Measurements from ENCODE around the gene SERTAD1.
"Not testable (repeated sequence)": the region's sequence is repeated elsewhere in the genome, so short reads cannot be mapped to it uniquely, and the experiment has no call there.

The SERTAD1 gene, protein sequence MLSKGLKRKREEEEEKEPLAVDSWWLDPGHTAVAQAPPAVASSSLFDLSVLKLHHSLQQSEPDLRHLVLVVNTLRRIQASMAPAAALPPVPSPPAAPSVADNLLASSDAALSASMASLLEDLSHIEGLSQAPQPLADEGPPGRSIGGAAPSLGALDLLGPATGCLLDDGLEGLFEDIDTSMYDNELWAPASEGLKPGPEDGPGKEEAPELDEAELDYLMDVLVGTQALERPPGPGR

DNA sequence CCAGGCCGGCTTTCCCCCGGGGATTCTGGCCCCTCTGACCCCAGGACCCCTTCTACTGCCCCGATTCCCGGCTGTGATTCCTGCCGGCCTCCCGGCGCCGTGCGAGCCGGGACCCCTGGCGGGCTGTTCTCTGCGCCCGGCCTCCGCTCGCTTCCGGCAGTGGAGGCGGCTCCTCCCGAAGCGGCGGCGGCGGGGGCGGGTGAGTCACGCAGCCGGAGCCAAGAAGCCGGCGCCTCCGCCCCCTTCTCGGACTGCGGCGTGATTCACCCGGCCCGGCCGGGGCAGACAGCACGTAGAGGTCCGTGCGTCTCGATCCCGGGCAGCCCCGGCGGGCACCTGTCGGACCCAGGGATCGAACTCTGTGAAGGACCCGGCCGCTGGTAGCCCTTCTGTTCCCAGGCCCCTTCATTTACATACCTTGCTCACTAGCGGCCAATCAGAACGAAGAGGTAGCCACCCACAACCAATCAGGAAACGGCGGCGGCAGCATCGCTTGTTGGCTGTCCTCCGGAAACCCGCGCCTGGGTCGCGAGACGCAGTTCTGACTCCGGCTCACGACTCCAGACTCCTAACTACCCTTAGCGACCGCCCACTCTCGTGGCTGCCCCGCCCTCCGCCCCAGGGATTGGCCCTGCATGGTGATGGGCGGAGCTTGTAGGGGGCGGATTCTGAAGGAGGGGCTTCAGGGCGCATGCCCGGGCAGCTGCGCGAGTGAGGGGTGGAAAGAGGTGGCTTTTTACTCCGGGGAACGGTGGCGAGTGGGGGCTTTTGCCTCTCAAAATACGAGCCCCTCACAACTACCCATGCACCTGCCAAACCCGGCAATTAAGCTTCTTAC, at the start of gene SERTAD1:
Gene SERTAD1 (minus strand): TSS at position 543 of the 838 bp plus-strand sequence. CDS start 2,446 bp downstream, outside the sequence.
- no peaks in the 10 kb centered on the region for H3K9me3 Mint-ChIP-seq
- peaks cover 6% of the 10 kb centered on the region for H3K36me3 Mint-ChIP-seq
- no peaks in the 10 kb centered on the region for H3K27me3 Mint-ChIP-seq
- peak within 1 kb of the TSS; percentile 98 for H3K4me3 Mint-ChIP-seq
- peaks cover 26% of the 10 kb centered on the region for H3K4me1 Mint-ChIP-seq
- peak within 1 kb of the TSS; percentile 99 for H3K27ac Mint-ChIP-seq

DNA sequence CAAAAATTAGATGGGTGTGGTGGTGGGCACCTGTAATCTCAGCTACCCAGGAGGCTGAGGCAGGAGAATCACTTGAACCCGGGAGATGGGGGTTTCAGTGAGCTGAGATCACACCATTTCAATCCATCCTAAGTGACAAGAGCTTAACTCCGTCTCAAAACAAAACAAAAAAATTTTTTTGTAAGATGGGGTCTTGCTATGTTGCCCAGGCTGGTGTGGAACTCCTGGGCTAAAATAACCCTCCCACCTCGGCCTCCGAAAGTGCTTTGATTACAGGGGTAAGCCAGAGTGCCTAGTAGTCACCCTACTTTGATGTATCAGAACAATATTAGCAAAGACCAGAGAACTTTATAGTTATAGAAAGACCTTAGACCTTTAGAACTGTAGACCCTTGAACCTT, 48.9 kb upstream of the SERTAD1 start:
- H3K4me3 Mint-ChIP-seq: no peak overlapping the region
- no peak overlapping the region for H3K27ac Mint-ChIP-seq
- H3K9me3 Mint-ChIP-seq: no peaks in the 10 kb centered on the region
- H3K36me3 Mint-ChIP-seq: no peaks in the 10 kb centered on the region
- no peaks in the 10 kb centered on the region for H3K4me1 Mint-ChIP-seq
- no peaks in the 10 kb centered on the region for H3K27me3 Mint-ChIP-seq

DNA sequence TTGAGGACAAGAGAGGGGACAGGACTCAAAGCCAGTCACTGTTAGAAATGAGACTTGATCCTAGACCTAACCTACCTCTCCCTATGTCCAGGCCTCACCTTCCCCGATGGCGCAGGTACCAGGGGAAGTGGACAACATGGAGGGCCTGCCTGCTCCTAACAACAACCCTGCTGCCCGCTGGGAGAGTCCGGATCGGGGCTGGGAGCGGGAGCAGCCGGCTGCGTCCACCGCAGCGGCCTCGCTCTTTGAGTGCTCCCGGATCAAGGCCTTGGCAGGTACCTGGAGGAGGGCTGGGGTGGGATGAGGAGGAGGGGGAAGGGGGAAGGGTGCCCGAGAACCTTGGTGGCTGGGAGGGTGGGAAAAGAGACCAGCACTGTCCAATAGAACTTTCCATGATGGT, 46.7 kb upstream of the SERTAD1 start:
- H3K27me3 Mint-ChIP-seq: no peaks in the 10 kb centered on the region
- no peaks in the 10 kb centered on the region for H3K9me3 Mint-ChIP-seq
- H3K27ac Mint-ChIP-seq: no peak overlapping the region
- no peaks in the 10 kb centered on the region for H3K4me1 Mint-ChIP-seq
- no peak overlapping the region for H3K4me3 Mint-ChIP-seq
- H3K36me3 Mint-ChIP-seq: no peaks in the 10 kb centered on the region

DNA sequence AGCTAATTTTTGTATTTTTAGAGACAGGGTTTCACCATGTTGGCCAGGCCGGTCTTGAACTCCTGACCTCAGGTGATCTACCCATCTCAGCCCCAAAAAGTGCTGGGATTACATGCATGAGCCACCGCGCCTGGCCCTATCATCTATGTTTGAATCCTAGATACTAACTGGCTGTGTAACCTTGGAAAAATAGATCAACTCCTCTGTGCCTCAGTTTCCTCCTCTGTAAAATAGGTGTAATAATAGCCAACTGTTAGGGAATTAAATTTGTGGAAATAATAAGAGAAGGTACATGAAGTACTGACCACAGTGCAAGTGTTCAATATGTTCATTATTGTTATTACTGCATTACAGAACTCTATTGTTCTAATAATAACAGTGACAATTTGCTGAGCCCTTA, 45.3 kb upstream of the SERTAD1 start:
- H3K27me3 Mint-ChIP-seq: peaks cover 3% of the 10 kb centered on the region
- H3K36me3 Mint-ChIP-seq: no peaks in the 10 kb centered on the region
- no peaks in the 10 kb centered on the region for H3K9me3 Mint-ChIP-seq
- no peak overlapping the region for H3K4me3 Mint-ChIP-seq
- no peak overlapping the region for H3K27ac Mint-ChIP-seq
- H3K4me1 Mint-ChIP-seq: peaks cover 7% of the 10 kb centered on the region

DNA sequence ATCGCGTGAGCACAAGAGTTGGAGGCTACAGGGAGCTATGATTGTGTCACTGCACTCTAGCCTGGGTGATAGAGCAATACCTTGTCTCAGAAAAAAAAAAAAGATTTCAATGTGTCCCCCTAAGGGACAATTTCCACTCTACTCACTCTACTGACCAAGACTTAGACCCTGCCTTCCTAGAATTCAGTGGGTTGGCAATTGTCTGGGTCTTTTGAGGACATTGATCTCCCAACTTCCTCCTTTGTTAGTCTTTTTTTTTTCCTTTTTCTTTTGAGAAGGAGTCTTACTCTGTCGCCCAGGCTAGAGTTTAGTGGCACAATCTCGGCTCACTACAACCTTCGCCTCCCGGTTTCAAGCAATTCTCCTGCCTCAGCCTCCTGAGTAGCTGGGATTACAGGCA, 43.2 kb upstream of the SERTAD1 start:
- Mint-ChIP-seq H3K4me1 (peaks cover 22% of the 10 kb centered on the region), H3K36me3 (no peaks in the 10 kb centered on the region), H3K27ac (no peak overlapping the region), H3K27me3 (peaks cover 3% of the 10 kb centered on the region), H3K9me3 (no peaks in the 10 kb centered on the region), H3K4me3 (no peak overlapping the region)

DNA sequence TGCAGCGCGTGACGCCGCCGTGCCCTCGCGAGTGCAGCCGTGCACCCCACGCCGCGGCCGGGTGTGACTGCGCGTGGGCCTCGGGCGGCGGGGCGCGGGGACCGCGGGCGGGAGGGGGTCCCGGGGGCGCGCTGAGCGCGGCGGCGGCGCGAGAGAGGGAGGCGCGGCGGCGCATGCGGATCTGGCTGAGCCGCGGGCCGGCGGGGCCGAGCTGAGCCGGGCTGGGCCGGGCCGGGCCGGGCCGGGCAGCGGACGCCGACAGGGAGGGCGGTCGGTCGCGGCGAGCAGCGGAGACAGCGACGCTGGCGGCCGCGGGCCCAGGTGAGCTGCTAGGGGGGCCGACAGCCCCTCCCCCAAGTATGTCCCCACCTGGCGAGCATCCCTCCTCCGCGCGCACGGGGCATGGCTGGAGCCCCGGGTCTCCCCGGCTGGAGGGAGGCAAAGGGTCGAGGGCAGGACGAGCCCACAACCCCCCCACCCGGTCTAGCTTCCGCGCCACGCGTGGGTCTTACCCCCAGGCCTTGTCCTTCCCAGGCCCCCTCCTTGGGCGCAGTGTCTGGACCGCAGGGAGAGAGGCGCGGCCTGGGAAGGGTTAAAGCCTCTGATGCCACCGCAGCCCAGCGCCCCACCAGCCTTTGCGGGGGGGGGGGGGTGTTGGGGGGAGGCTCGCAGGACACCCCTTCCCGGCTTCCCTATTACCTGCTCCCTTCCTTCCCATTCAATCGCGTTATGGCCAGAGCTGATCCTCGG, 41.4 kb upstream of the SERTAD1 start, which contains the start of gene SPTBN4:
Gene SPTBN4 (plus strand): TSS at position 17 of the 750 bp plus-strand sequence. CDS start 5,621 bp downstream, outside the sequence.
- H3K4me1 Mint-ChIP-seq: peaks cover 22% of the 10 kb centered on the region
- H3K4me3 Mint-ChIP-seq: peak within 1 kb of the TSS; percentile 90
- peaks cover 3% of the 10 kb centered on the region for H3K27me3 Mint-ChIP-seq
- no peaks in the 10 kb centered on the region for H3K36me3 Mint-ChIP-seq
- H3K9me3 Mint-ChIP-seq: no peaks in the 10 kb centered on the region
- peak within 1 kb of the TSS; percentile 96 for H3K27ac Mint-ChIP-seq

DNA sequence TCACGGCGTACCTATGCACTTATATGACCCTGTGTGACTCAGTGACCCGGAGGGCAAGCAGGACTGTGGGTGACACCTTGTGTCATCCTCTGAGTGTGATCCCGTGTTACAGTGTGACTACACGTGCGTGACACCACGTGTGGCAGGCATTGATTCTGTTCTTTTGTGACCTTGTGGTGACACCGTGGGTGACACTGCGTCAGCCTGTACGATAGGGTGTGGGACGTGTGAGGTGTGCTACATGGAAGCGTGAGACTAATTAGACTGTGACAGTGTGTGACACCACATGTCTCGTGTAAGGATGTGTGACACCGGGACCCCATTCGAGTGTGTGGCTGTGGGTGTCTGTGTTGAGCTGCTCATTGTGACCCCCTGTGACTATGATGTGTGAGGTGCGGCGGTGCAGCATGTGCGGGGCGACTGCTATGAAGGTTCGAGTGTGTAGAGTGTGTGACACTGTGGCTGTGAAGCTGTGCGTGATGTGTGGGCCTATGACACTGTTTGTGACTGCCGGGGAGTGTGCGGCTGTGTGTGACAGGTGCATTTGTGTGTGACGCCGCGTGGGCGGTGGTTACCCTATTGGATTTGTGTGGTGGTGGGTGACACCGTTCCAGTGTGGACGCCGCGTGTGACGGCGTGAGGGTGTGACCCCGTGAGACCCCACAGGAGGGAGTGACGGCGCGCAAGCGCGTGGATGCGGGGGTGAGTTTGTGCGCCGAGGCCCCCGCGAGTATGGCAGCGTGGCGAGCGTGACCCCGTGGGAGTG, 40.6 kb upstream of the SERTAD1 start:
- Mint-ChIP-seq H3K4me1 (peaks cover 25% of the 10 kb centered on the region), H3K27ac (peak overlapping the region; percentile 96), H3K4me3 (peak overlapping the region; percentile 90), H3K9me3 (no peaks in the 10 kb centered on the region), H3K36me3 (no peaks in the 10 kb centered on the region), H3K27me3 (peaks cover 3% of the 10 kb centered on the region)

DNA sequence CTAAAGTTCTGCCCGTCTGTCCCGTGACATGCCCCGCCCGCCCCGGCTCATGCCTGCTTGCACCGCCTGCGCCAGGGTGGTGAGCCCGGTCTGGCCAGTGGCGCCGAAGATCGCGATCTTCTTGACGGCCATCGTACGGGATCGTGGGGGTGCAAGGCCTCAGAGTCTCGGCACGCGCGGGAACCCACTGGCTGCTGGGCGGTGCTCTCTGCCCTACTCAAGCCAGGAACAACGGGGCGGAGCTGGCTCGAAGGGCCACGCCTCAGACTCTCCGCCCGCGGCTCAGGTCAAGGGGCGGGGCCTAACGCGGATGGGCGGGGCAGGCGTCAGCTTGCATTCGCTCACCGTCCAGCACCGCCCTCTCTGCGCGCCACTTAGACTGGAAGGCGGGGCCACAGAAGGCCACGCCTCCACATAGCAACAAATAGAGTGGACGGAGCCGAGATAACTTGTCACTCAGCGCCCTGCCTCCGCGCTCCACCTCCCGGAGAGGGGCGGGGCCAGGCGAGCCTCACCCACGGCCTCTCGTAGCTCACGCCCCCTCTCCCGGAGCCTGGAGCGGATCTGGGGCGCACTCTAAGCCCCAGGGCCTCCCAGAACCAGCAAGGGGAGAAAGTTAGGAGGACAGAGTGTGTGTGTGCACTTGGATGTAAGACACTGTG, 39.9 kb upstream of the SERTAD1 start, which contains the start of gene BLVRB:
Gene BLVRB (minus strand): TSS at position 189 of the 662 bp plus-strand sequence. CDS start 57 bp downstream, at position 132.
- H3K4me3 Mint-ChIP-seq: peak within 1 kb of the TSS; percentile 90
- H3K27ac Mint-ChIP-seq: peak within 1 kb of the TSS; percentile 96
- peaks cover 25% of the 10 kb centered on the region for H3K4me1 Mint-ChIP-seq
- H3K36me3 Mint-ChIP-seq: no peaks in the 10 kb centered on the region
- no peaks in the 10 kb centered on the region for H3K9me3 Mint-ChIP-seq
- peaks cover 3% of the 10 kb centered on the region for H3K27me3 Mint-ChIP-seq

DNA sequence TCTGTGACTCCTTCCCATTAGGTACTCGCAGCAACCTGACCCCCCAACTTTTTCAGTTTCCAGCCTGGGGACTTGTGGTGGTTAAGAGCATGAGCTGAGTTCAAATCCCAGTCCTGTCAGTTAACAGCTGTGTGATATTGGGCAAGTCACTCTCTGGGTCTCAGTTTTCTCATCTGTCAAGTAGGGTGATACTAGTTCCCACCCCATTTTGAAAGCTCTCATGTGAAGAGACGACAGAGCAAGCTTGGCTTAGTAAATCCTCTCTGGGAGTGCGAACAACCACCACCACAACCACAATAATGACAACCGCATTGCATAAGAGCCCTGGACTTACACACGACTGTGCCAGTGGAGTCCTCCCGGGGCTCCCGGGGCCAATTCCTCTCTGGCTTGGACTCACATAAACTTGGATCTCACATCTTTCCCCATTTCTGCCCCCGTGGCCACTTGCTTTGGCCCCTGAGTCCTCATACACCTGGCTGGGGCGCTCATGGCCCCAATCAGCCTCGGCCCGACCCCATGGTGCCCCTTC, 39.3 kb upstream of the SERTAD1 start:
- peak overlapping the region; percentile 90 for H3K4me3 Mint-ChIP-seq
- H3K9me3 Mint-ChIP-seq: no peaks in the 10 kb centered on the region

DNA sequence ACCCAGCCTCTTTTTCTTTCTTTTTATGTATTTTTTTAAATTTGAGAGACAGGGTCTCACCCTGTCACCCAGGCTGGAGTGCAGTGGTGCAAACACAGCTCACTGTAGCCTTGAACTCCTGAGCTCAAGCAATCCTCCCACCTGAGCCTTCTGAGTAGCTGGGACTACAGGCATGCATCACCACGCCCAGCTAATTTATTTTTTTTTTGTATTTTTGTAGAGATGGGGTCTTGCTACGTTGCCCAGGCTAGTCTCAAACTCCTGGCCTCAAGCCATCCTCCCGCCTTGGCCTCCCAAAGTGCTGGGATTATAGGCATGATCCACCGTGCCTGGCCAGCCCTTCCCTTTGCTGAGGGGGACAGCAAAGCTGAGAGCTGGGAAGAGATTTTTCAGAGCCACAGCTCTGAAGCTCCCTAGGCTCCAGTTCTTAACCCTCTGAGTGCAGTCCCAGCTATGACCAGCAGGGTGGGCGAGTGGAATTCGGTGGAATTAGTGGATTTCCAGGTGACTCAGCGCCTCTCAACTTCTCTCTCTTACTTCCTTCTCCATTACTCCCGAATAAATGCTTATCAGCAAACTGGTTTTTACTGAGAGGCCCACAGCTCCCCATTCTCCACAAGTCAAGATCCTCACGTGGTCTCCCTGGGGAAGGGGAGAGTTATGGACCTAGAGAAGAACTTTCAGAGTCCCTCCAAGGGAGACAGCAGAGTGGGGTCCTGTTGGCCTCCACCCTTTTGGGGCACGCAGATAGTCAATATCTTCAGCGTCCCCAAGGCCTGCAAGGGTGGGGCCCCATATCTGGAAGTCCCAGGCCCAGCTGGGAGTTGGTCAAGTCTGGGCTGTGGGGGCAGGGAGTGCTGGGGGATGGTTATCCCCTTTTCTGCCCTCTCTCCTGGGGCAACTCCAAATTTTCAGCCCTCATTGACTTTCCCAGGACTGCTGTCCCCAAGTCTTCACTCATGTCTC, 38.5 kb upstream of the SERTAD1 start:
- Mint-ChIP-seq H3K4me3 (peak overlapping the region; percentile 90), H3K4me1 (peaks cover 25% of the 10 kb centered on the region), H3K27me3 (peaks cover 3% of the 10 kb centered on the region), H3K36me3 (no peaks in the 10 kb centered on the region), H3K27ac (peak overlapping the region; percentile 51), H3K9me3 (no peaks in the 10 kb centered on the region)

More for the DNA sequence above, 39.3 kb upstream of the SERTAD1 start:
- Mint-ChIP-seq H3K36me3 (no peaks in the 10 kb centered on the region), H3K4me1 (peaks cover 25% of the 10 kb centered on the region), H3K27me3 (peaks cover 3% of the 10 kb centered on the region), H3K27ac (peak overlapping the region; percentile 96)

DNA sequence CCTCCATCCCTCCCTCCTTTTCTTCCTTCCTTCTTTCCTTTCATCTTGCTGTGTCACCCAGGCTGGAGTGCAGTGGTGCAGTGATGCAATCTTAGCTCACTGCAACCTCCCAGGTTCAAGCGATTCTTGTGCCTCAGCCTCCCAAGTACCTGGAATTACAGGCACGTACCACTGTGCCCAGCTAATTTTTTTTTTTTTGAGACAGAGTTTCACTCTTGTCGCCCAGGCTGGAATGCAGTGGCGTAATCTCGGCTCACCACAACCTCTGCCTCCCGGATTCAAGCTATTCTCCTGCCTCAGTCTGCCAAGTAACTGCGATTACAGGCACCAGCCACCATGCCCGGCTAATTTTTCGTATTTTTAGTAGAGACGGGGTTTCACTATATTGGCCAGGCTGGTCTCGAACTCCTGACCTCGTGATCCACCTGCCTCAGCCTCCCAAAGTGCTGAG, 37.8 kb upstream of the SERTAD1 start:
- peaks cover 25% of the 10 kb centered on the region for H3K4me1 Mint-ChIP-seq
- not testable (repeated sequence) for H3K9me3 Mint-ChIP-seq, H3K27ac Mint-ChIP-seq, H3K36me3 Mint-ChIP-seq, H3K27me3 Mint-ChIP-seq, H3K4me3 Mint-ChIP-seq

DNA sequence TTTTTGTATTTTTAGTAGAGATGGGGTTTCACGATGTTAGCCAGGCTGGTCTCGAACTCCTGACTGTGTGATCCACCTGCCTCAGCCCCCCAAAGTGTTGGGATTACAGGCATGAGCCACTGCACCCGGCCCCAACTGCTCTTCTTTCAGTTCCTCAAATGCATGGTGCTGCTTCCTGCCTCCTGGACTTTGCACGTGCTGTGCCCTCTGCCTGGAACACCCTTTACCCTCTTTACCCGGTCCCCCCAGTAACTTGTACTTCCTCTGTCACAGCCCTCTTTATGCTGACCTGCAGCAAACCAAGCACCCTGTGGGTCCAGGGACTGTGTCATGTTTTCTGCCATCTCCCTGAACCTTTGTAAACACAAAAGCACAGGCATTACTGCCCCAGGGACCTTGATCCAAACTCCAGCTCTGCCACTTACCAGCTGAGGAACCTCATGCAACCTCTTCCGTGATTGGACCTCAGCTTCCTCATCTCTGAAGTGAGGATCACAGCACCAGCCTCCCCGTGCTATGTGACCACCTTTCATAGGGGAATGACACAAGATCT, 36.0 kb upstream of the SERTAD1 start:
- Mint-ChIP-seq H3K27me3 (peaks cover 3% of the 10 kb centered on the region), H3K27ac (no peak overlapping the region), H3K4me1 (peaks cover 25% of the 10 kb centered on the region), H3K9me3 (no peaks in the 10 kb centered on the region), H3K4me3 (no peak overlapping the region), H3K36me3 (no peaks in the 10 kb centered on the region)

DNA sequence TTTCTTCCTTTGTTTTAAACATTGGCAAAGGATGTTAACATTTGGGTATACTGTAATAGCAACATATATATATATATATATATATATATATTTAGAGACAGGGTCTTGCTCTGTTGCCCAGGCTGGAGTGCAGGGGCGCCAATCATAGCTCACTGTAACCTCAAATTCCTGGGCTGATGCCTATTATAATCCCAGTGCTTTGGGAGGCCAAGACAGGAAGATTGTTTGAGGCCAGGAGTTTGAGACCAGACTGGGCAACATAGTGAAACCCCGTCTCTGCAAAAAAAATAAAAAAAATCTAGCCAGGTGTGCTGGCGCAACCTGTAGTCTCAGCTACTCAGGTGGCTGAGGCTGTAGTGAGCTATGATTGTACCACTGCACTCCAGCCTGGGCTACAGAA, 34.4 kb upstream of the SERTAD1 start:
- Mint-ChIP-seq H3K27ac (no peak overlapping the region), H3K27me3 (no peaks in the 10 kb centered on the region), H3K4me1 (peaks cover 12% of the 10 kb centered on the region), H3K9me3 (no peaks in the 10 kb centered on the region), H3K36me3 (no peaks in the 10 kb centered on the region), H3K4me3 (no peak overlapping the region)
